ENCODE data around the gene OGDH. TPM values are rescaled to one million over a fixed set of nuclear protein-coding genes. Genes with fewer than 3 reads are reported as not detected.
"Not testable (repeated sequence)": the region's sequence is repeated elsewhere in the genome, so short reads cannot be mapped to it uniquely, and the experiment has no call there.

The OGDH gene
- total RNA-seq (26.9 TPM), polyA plus RNA-seq (20.7 TPM)
- long read RNA-seq, donor 1, partial matches to known transcripts = 0 of 1 reads
- long read RNA-seq, donor 1, other reads (novel, unspliced or antisense) = 0 of 1 reads
- long read RNA-seq, donor 2 = 0 reads
- long read RNA-seq, donor 3, full-length matches to known transcripts = 3 of 3 reads
- long read RNA-seq, donor 3, partial matches to known transcripts = 0 of 3 reads
- long read RNA-seq, donor 3, other reads (novel, unspliced or antisense) = 0 of 3 reads
- long read RNA-seq, donor 4, full-length matches to known transcripts = 1 of 1 reads
- long read RNA-seq, donor 4, partial matches to known transcripts = 0 of 1 reads
- long read RNA-seq, donor 4, other reads (novel, unspliced or antisense) = 0 of 1 reads
- long read RNA-seq, donor 5, full-length matches to known transcripts = 3 of 14 reads
- long read RNA-seq, donor 5, partial matches to known transcripts = 11 of 14 reads
- long read RNA-seq, donor 5, other reads (novel, unspliced or antisense) = 0 of 14 reads
- long read RNA-seq, donor 6, full-length matches to known transcripts = 2 of 2 reads
- long read RNA-seq, donor 6, partial matches to known transcripts = 0 of 2 reads
- long read RNA-seq, donor 6, other reads (novel, unspliced or antisense) = 0 of 2 reads
- long read RNA-seq, donor 7, partial matches to known transcripts = 0 of 3 reads
- long read RNA-seq, donor 7, other reads (novel, unspliced or antisense) = 0 of 3 reads
- long read RNA-seq, donor 8, full-length matches to known transcripts = 3 of 3 reads
- long read RNA-seq, donor 8, partial matches to known transcripts = 0 of 3 reads
- long read RNA-seq, donor 8, other reads (novel, unspliced or antisense) = 0 of 3 reads
- long read RNA-seq, donor 9, full-length matches to known transcripts = 3 of 3 reads
- long read RNA-seq, donor 9, partial matches to known transcripts = 0 of 3 reads
- long read RNA-seq, donor 9, other reads (novel, unspliced or antisense) = 0 of 3 reads
- long read RNA-seq, donor 10, full-length matches to known transcripts = 1 of 1 reads
- long read RNA-seq, donor 10, partial matches to known transcripts = 0 of 1 reads
- long read RNA-seq, donor 10, other reads (novel, unspliced or antisense) = 0 of 1 reads

- Histone ChIP-seq H3K36me3 (ENCODE audit: control insufficient read depth in 2 of 2, insufficient read depth in 2 of 2, low read length in 1 of 2) (no peaks in the 10 kb centered on the region), H3K27ac (ENCODE audit: low read depth in 1 of 2, low read length in 1 of 2) (peak within 1 kb of the TSS; percentile 96 to 99), H3K27me3 (ENCODE audit: control insufficient read depth in 2 of 2, insufficient read depth in 1 of 2, low read length in 1 of 2) (peaks cover 0 to 26% of the 10 kb centered on the region in 2 donors), H3K9me3 (ENCODE audit: control insufficient read depth in 2 of 2, insufficient read depth in 1 of 2, low read length in 1 of 2) (no peaks in the 10 kb centered on the region), H3K4me3 (ENCODE audit: low read length in 2 of 2) (peak within 1 kb of the TSS; percentile 83 to 99), H3K4me1 (ENCODE audit: control insufficient read depth in 2 of 2, insufficient read depth in 2 of 2, low read length in 2 of 2) (peaks cover 15 to 20% of the 10 kb centered on the region in 2 donors)
- DNase-seq (ENCODE audit: low read depth in 6 of 9, low spot score in 9 of 9) = peak; percentile 94 to 100 (median 99)
- under 1% methylated on average over 92 of the region's 93 CpGs for WGBS
Measured at GRCh38 chr7:44606341-44607140, at the start of gene OGDH. Gene OGDH (plus strand): TSS chr7:44606627. CDS start chr7:44624344, 17,717 bp downstream.

- no peak overlapping the region for H3K4me3 ChIP-seq (ENCODE audit: low read length in 2 of 2)
- no peaks in the 10 kb centered on the region for H3K4me1 ChIP-seq (ENCODE audit: control insufficient read depth in 2 of 2, insufficient read depth in 2 of 2, low read length in 2 of 2)
- DNase-seq (ENCODE audit: low read depth in 6 of 9, low spot score in 9 of 9) = no peak
- H3K9me3 ChIP-seq (ENCODE audit: control insufficient read depth in 2 of 2, insufficient read depth in 1 of 2, low read length in 1 of 2) = no peaks in the 10 kb centered on the region
- H3K27ac ChIP-seq (ENCODE audit: low read depth in 1 of 2, low read length in 1 of 2) = no peak overlapping the region
- peaks cover 0 to 2% of the 10 kb centered on the region in 2 donors for H3K27me3 ChIP-seq (ENCODE audit: control insufficient read depth in 2 of 2, insufficient read depth in 1 of 2, low read length in 1 of 2)
- H3K36me3 ChIP-seq (ENCODE audit: control insufficient read depth in 2 of 2, insufficient read depth in 2 of 2, low read length in 1 of 2) = no peaks in the 10 kb centered on the region
- 94% methylated on average over 2 of the region's 2 CpGs for WGBS
Measured at GRCh38 chr7:44557485-44557884, 48.9 kb upstream of the OGDH start.

GRCh38 chr7:44559485-44559884 is 46.9 kb upstream of the OGDH start:
- WGBS = 97% methylated on average over 4 of the region's 4 CpGs
- H3K27ac ChIP-seq (ENCODE audit: low read depth in 1 of 2, low read length in 1 of 2) = no peak overlapping the region
- H3K4me1 ChIP-seq (ENCODE audit: control insufficient read depth in 2 of 2, insufficient read depth in 2 of 2, low read length in 2 of 2) = no peaks in the 10 kb centered on the region
- H3K36me3 ChIP-seq (ENCODE audit: control insufficient read depth in 2 of 2, insufficient read depth in 2 of 2, low read length in 1 of 2) = peaks cover 1 to 5% of the 10 kb centered on the region in 2 donors
- no peaks in the 10 kb centered on the region for H3K27me3 ChIP-seq (ENCODE audit: control insufficient read depth in 2 of 2, insufficient read depth in 1 of 2, low read length in 1 of 2)
- H3K9me3 ChIP-seq (ENCODE audit: control insufficient read depth in 2 of 2, insufficient read depth in 1 of 2, low read length in 1 of 2) = no peaks in the 10 kb centered on the region
- DNase-seq (ENCODE audit: low read depth in 6 of 9, low spot score in 9 of 9) = no peak
- no peak overlapping the region for H3K4me3 ChIP-seq (ENCODE audit: low read length in 2 of 2)

- WGBS = 94% methylated on average over 6 of the region's 6 CpGs
- H3K27me3 ChIP-seq (ENCODE audit: control insufficient read depth in 2 of 2, insufficient read depth in 1 of 2, low read length in 1 of 2) = no peaks in the 10 kb centered on the region
- H3K27ac ChIP-seq (ENCODE audit: low read depth in 1 of 2, low read length in 1 of 2) = no peak overlapping the region
- H3K36me3 ChIP-seq (ENCODE audit: control insufficient read depth in 2 of 2, insufficient read depth in 2 of 2, low read length in 1 of 2) = peaks cover 21 to 23% of the 10 kb centered on the region in 2 donors
- no peak for DNase-seq (ENCODE audit: low read depth in 6 of 9, low spot score in 9 of 9)
- no peaks in the 10 kb centered on the region for H3K9me3 ChIP-seq (ENCODE audit: control insufficient read depth in 2 of 2, insufficient read depth in 1 of 2, low read length in 1 of 2)
- no peaks in the 10 kb centered on the region for H3K4me1 ChIP-seq (ENCODE audit: control insufficient read depth in 2 of 2, insufficient read depth in 2 of 2, low read length in 2 of 2)
- no peak overlapping the region for H3K4me3 ChIP-seq (ENCODE audit: low read length in 2 of 2)
Measured at GRCh38 chr7:44561481-44561880, 44.9 kb upstream of the OGDH start.

GRCh38 chr7:44561962-44562621 is 44.3 kb upstream of the OGDH start:
- no peaks in the 10 kb centered on the region for H3K4me1 ChIP-seq (ENCODE audit: control insufficient read depth in 2 of 2, insufficient read depth in 2 of 2, low read length in 2 of 2)
- DNase-seq (ENCODE audit: low read depth in 6 of 9, low spot score in 9 of 9) = no peak
- H3K4me3 ChIP-seq (ENCODE audit: low read length in 2 of 2) = no peak overlapping the region
- H3K9me3 ChIP-seq (ENCODE audit: control insufficient read depth in 2 of 2, insufficient read depth in 1 of 2, low read length in 1 of 2) = no peaks in the 10 kb centered on the region
- no peaks in the 10 kb centered on the region for H3K27me3 ChIP-seq (ENCODE audit: control insufficient read depth in 2 of 2, insufficient read depth in 1 of 2, low read length in 1 of 2)
- H3K36me3 ChIP-seq (ENCODE audit: control insufficient read depth in 2 of 2, insufficient read depth in 2 of 2, low read length in 1 of 2) = peaks cover 25 to 27% of the 10 kb centered on the region in 2 donors
- 96% methylated on average over 7 of the region's 7 CpGs for WGBS
- no peak overlapping the region for H3K27ac ChIP-seq (ENCODE audit: low read depth in 1 of 2, low read length in 1 of 2)

DNA sequence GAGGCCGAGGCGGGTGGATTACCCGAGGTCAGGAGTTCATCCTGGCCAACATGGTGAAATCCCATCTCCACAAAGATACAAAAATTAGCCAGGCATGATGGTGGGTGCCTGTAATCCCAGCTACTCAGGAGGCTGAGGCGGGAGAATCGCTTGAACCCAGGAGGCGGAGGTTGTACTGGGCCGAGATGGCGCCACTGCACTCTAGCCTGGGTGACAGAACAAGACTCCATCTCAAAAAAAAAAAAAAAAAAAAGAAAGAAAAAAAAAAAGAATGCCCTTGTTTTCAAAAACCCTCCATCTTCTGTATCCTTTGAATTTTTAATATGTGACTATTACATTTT is 43.8 kb upstream of the OGDH start:
- H3K36me3 ChIP-seq (ENCODE audit: control insufficient read depth in 2 of 2, insufficient read depth in 2 of 2, low read length in 1 of 2) = peaks cover 30 to 32% of the 10 kb centered on the region in 2 donors
- not testable (repeated sequence) for H3K4me1 ChIP-seq (ENCODE audit: control insufficient read depth in 2 of 2, insufficient read depth in 2 of 2, low read length in 2 of 2); DNase-seq (ENCODE audit: low read depth in 6 of 9, low spot score in 9 of 9); H3K27ac ChIP-seq (ENCODE audit: low read depth in 1 of 2, low read length in 1 of 2); H3K4me3 ChIP-seq (ENCODE audit: low read length in 2 of 2); H3K9me3 ChIP-seq (ENCODE audit: control insufficient read depth in 2 of 2, insufficient read depth in 1 of 2, low read length in 1 of 2); H3K27me3 ChIP-seq (ENCODE audit: control insufficient read depth in 2 of 2, insufficient read depth in 1 of 2, low read length in 1 of 2)
- WGBS = 98% methylated on average over 8 of the region's 8 CpGs

DNA sequence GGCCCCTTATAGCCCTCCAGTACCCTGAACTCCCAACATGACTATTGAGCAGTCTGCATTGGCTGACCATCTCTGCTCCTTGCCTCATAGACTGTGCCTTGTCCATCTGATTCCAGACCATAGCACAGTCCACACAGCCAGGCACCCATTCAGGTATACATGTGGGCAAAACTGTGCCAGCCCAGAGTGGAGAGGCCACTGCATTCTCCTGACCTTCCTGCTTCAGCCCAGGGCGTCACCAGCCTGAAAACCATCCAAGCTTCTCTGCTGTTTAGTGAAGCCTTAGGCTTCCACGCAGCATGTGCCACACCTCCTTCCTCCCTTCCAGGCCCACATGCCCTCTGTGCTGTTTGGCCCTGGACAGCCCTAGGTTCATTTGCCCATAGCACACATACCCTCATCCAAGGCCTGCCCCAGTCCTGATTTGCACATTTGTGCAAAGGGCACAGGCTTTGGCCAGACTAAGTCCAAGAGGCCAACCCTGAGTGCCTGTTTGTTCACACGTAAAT is 43.2 kb upstream of the OGDH start:
- Histone ChIP-seq H3K36me3 (ENCODE audit: control insufficient read depth in 2 of 2, insufficient read depth in 2 of 2, low read length in 1 of 2) (peaks cover 36 to 38% of the 10 kb centered on the region in 2 donors), H3K27ac (ENCODE audit: low read depth in 1 of 2, low read length in 1 of 2) (no peak overlapping the region), H3K9me3 (ENCODE audit: control insufficient read depth in 2 of 2, insufficient read depth in 1 of 2, low read length in 1 of 2) (no peaks in the 10 kb centered on the region), H3K4me3 (ENCODE audit: low read length in 2 of 2) (no peak overlapping the region), H3K27me3 (ENCODE audit: control insufficient read depth in 2 of 2, insufficient read depth in 1 of 2, low read length in 1 of 2) (no peaks in the 10 kb centered on the region), H3K4me1 (ENCODE audit: control insufficient read depth in 2 of 2, insufficient read depth in 2 of 2, low read length in 2 of 2) (no peaks in the 10 kb centered on the region)
- 96% methylated on average over 3 of the region's 3 CpGs for WGBS
- no peak for DNase-seq (ENCODE audit: low read depth in 6 of 9, low spot score in 9 of 9)

DNA sequence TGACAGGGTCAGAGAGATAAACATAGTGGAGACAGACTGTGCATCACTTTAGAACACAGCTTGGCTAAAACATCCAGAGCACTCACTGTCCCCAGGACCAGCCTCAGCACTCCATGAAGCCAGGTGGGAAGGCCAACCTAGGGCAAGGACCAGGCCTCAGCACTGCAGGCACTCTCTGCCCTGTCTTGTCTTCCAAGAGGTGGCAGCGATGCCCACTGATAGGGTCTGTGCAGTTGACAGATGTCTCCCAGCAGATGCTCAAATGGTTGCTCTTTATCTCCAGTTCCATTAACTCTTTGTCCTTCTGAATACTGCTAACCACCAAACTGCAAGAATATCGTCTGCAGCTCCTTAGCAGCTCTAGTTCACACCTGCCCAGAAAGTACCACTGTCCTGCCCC is 41.8 kb upstream of the OGDH start:
- H3K4me1 ChIP-seq (ENCODE audit: control insufficient read depth in 2 of 2, insufficient read depth in 2 of 2, low read length in 2 of 2) = no peaks in the 10 kb centered on the region
- DNase-seq (ENCODE audit: low read depth in 6 of 9, low spot score in 9 of 9) = no peak
- no peaks in the 10 kb centered on the region for H3K27me3 ChIP-seq (ENCODE audit: control insufficient read depth in 2 of 2, insufficient read depth in 1 of 2, low read length in 1 of 2)
- H3K36me3 ChIP-seq (ENCODE audit: control insufficient read depth in 2 of 2, insufficient read depth in 2 of 2, low read length in 1 of 2) = peaks cover 50 to 52% of the 10 kb centered on the region in 2 donors
- H3K27ac ChIP-seq (ENCODE audit: low read depth in 1 of 2, low read length in 1 of 2) = no peak overlapping the region
- WGBS = 98% methylated on average over 2 of the region's 2 CpGs
- H3K4me3 ChIP-seq (ENCODE audit: low read length in 2 of 2) = no peak overlapping the region
- no peaks in the 10 kb centered on the region for H3K9me3 ChIP-seq (ENCODE audit: control insufficient read depth in 2 of 2, insufficient read depth in 1 of 2, low read length in 1 of 2)
